Measurements from ENCODE around the gene SLC47A1. TPM values are rescaled to one million over a fixed set of nuclear protein-coding genes. Genes with fewer than 3 reads are reported as not detected.

Gene SLC47A1
- polyA plus RNA-seq, 1 donor: 1.8 TPM

DNA sequence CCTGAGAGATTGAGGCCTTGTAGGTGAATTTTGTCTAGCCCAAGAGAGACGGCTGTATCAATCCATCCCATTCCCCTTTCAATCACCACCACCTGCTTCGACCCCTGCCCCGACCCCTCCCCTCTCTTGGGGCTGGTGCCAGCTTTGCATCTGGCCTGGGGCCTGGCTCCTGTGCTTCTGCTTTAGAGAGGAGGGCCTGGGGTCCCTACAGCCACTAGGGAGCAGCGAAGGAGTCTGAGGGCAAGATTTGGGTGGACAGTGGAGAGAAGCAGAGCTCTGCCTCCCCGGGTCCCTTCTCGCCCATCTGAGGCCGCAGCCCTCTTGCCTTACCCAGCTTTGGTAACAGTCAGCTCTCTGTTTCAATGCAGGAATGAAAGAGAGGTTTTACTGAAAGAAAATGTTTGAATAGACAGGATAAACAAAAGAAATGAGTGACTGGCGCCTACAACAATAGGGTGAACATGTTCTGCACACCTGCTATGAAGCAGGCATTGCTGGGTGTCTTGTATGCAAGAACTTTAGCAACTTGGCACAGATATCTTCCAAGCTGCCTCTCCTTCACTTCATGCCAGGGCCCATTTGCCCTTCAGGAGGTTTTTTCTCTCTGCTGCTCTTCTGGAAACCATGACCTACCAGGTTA, 57.4 kb downstream of the SLC47A1 start:
- no peak for DNase-seq (ENCODE audit: low read depth)

- no peak for DNase-seq (ENCODE audit: low read depth)
These were observed 58.7 kb downstream of the SLC47A1 start for GRCh38 chr17:19592316-19592715.

DNA sequence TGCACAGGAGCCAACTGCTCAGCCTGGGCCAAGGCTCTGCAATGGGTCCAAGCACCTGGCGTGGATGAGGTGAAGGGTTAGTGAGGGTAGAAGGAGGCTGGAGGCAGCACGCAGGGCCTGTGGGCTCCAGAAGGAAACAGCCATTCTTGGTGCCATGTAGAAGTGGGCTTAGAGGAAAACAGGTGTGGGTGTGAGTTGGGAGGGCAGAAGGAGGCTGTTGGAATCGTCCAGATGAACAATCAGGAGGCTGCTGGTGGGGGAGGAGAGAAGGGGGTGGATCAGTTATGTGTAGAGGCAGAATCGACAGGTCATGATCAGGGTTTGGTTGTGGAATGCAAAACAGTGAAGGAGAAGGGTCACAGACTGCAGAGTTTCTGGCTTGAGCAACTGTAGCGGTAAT, 63.2 kb downstream of the SLC47A1 start:
- DNase-seq (ENCODE audit: low read depth): no peak

GRCh38 chr17:19610311-19610710, 76.7 kb downstream of the SLC47A1 start:
- no peak for DNase-seq (ENCODE audit: low read depth)

GRCh38 chr17:19610879-19611278, 77.2 kb downstream of the SLC47A1 start:
- no peak for DNase-seq (ENCODE audit: low read depth)

DNA sequence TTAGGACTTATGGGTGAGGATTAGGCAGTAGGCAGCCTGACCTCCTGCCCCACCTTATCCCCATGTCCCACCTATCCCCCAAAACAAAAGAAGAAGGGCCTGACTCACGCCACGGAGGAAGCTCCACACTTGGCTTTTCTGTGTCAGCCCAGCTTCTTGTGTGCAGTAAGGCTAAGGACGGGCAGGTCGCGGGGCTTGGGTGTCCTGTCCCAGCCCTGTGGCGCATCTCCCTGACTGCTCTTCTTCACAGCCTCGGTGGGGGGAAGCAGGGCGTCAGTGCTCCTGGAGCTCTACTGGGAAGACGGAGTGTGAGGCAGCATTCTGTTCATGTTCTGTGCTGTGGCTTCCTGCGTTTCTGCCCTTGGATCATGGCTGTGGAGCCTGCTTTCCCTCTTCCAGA, 80.3 kb downstream of the SLC47A1 start:
- DNase-seq (ENCODE audit: low read depth): no peak

DNA sequence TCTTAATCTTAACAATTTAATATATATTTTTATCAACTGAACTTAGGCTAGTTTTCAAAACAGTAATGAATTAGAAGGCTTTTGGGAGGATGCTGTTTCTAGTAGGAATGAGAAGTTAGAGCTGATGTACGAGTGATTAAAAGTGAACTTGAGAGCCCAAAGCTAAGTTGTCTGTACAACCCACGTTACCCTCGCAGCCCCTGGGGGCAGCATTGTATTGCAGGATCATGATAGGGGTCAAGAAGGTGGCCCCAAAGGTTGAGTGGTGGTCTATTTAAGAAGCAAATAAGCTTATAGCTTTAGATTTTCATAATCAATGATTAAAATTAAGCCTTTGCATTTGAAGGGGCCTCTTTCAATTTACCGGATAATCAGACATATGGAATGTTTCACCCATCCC, 81.2 kb downstream of the SLC47A1 start:
- no peak for DNase-seq (ENCODE audit: low read depth)

DNA sequence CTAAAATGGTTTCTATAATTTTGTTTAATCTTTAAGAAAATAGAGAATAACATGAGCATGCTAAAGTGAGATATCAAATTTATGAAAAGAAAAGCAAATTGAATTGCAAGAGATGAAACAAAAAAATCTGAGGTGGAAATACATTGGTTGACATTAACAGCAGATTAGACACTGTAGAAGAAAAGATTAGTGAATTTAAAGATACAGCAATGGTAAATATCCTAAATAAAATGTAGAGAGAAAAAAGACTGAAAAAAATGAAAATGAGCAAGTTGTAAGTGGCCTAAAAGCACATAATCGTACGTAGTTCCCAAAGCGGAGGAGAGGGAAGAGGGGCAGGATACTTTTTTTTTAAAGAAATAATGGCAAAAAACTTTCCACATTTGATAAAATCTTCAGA, 84.4 kb downstream of the SLC47A1 start:
- DNase-seq (ENCODE audit: low read depth): no peak

DNA sequence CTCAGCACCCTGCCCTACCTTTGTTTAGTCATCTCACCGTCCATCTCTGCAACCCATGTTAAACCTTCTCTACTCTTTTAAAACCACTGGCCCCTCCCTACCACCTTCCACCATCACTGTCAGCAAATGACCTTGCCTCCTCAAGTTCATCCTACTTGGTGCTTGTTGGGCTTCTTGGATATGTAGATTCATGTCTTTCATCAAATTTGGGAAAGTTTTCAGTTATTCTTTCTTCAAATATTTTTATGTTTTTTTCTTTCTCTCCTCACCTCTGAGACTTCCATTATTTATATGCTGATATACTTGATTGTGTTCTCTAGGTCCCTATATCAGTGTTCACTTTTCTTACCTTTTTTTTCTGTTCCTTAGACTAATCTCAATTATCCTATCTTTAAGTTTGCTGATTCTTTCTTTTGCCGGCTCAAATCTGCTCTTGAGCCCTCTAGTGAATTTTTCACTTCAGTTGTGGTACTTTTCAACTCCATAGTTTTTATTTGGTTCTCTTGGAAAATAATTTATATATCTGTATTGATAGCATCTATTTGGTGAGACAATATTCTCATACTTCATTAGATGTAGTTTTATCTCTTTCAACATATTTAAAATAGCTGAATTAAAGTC, 86.2 kb downstream of the SLC47A1 start:
- no peak for DNase-seq (ENCODE audit: low read depth)

GRCh38 chr17:19621697-19622096, 88.0 kb downstream of the SLC47A1 start:
- DNase-seq (ENCODE audit: low read depth): no peak

GRCh38 chr17:19626079-19626478, 92.4 kb downstream of the SLC47A1 start:
- DNase-seq (ENCODE audit: low read depth): no peak

Other genes starting within 250 kb of the SLC47A1 start
- gene B9D1, start 171.1 kb upstream of the SLC47A1 start, polyA plus RNA-seq (ENCODE audit: insufficient read length): 6.3 TPM
- gene MAPK7, start 155.4 kb upstream of the SLC47A1 start, polyA plus RNA-seq (ENCODE audit: insufficient read length): 22.4 TPM
- 248 TPM for gene MFAP4, start 146.7 kb upstream of the SLC47A1 start, polyA plus RNA-seq (ENCODE audit: insufficient read length)
- gene RNF112, start 122.6 kb upstream of the SLC47A1 start, polyA plus RNA-seq (ENCODE audit: insufficient read length): 3.5 TPM
- 29.7 TPM for gene ALDH3A2, start 114.9 kb downstream of the SLC47A1 start, polyA plus RNA-seq (ENCODE audit: insufficient read length)
- 0.38 TPM for gene SLC47A2, start 182.7 kb downstream of the SLC47A1 start, polyA plus RNA-seq (ENCODE audit: insufficient read length)
- 0.14 TPM for gene ALDH3A1, start 214.4 kb downstream of the SLC47A1 start, polyA plus RNA-seq (ENCODE audit: insufficient read length)

All from forelimb muscle (tissue), 1 donor.